ENCODE data around the gene KLHDC7B. TPM values are rescaled to one million over a fixed set of nuclear protein-coding genes. Genes with fewer than 3 reads are reported as not detected.
A peak's percentile ranks its signal among the peaks of the same experiment; 100 is the strongest.
"Not testable (repeated sequence)": the region's sequence is repeated elsewhere in the genome, so short reads cannot be mapped to it uniquely, and the experiment has no call there.

KLHDC7B gene
- total and polyA plus RNA-seq, 5 experiments from 2014 or later = 5.3 to 7.9 (median 6.2) TPM

DNA sequence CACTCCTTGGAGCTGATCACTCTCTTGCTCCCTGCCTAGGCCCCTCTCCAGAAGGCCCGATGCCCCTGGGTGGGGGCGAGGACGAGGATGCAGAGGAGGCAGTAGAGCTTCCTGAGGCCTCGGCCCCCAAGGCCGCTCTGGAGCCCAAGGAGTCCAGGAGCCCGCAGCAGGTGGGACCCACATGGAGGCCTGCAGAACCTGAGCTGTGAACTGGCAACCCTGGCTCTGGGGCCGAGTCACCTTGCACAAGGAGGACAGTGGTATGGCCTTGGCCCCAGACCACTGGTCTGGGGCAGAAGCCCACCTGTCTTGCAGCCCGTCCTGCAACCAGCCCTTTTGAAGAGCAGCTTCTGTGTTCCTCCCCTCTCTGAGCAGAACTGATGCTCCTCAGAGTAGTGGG, 26.5 kb upstream of the KLHDC7B start:
- POLR2A ChIA-PET = interaction anchor here (1.0 to 1.1 kb wide), 2 partner anchors 10 to 12 kb away, joined by 5 to 8 read pairs; partner anchors contain the start of genes LMF2 and NCAPH2
- Mint-ChIP-seq H3K4me1 (peaks cover 8 to 24% (median 13%) of the 10 kb centered on the region in 4 donors), H3K27me3 (no peaks in the 10 kb centered on the region), H3K27ac (no peak overlapping the region), H3K36me3 (peaks cover 0 to 42% (median 3%) of the 10 kb centered on the region in 3 donors), H3K9me3 (no peaks in the 10 kb centered on the region), H3K4me3 (no peak overlapping the region)
- no peak for ATAC-seq
- no peak for DNase-seq

DNA sequence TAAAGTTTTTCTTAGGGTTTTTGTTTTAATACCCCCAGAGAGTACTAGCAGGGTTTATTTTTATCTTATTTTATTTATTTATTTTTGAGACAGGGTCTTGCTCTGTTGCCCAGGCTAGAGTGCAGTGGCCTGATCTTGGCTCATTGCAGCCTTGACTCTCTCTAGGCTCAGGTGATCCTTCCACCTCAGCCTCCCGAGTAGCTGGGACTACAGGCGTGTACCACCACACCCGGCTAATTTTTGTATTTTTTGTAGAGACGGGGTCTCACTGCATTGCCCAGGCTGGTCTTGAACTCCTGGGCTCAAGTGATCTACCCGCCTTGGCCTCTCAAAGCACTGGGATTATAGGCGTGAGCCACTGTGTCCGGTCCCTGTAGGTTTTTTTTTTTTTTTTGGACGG, 25.5 kb upstream of the KLHDC7B start:
- H3K9me3 Mint-ChIP-seq, ATAC-seq, H3K4me3 Mint-ChIP-seq, POLR2A ChIA-PET, H3K27me3 Mint-ChIP-seq, DNase-seq: not testable (repeated sequence)
- Mint-ChIP-seq H3K4me1 (peaks cover 9 to 23% (median 14%) of the 10 kb centered on the region in 4 donors), H3K27ac (peak overlapping the region in 1 of 10 donors; percentile 34), H3K36me3 (peaks cover 0 to 39% (median 3%) of the 10 kb centered on the region in 3 donors)

- peak overlapping the region in 1 of 10 donors; percentile 32 for H3K4me3 Mint-ChIP-seq
- H3K27me3 Mint-ChIP-seq = no peaks in the 10 kb centered on the region
- no peak for ATAC-seq
- H3K9me3 Mint-ChIP-seq = no peaks in the 10 kb centered on the region
- H3K36me3 Mint-ChIP-seq = peaks cover 0 to 36% (median 1%) of the 10 kb centered on the region in 3 donors
- no peak for DNase-seq
- POLR2A ChIA-PET = interaction anchor here (5.6 kb wide), 1 partner anchor 13 kb away, joined by 128 read pairs; the partner anchor contains the start of genes LMF2 and NCAPH2
- peak overlapping the region in 1 of 10 donors; percentile 50 for H3K27ac Mint-ChIP-seq
- peaks cover 8 to 19% (median 10%) of the 10 kb centered on the region in 4 donors for H3K4me1 Mint-ChIP-seq
Observed at GRCh38 chr22:50520826-50521453, 24.8 kb upstream of the KLHDC7B start.

DNA sequence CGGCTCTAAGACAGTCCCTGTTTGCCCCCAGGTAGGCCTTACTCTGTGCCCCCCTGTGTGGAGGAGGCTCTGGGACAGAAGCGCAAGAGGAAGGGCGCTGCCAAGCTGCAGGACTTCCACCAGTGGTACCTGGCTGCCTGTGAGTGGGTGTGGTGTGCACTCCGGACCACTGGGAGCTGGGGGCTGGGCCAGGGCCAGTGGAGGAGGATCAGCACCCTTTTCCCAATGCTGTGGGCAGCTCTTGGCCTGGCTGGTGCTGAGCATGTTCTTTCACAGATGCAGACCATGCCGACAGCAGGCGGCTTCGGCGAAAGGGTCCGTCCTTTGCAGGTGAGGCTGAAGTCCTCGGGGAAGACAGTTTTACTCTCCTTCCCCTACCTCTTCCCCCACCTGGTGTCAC, 24.0 kb upstream of the KLHDC7B start:
- Mint-ChIP-seq H3K36me3 (peaks cover 0 to 28% (median 1%) of the 10 kb centered on the region in 3 donors), H3K4me1 (peaks cover 7 to 17% (median 11%) of the 10 kb centered on the region in 4 donors), H3K27ac (no peak overlapping the region), H3K9me3 (no peaks in the 10 kb centered on the region), H3K4me3 (no peak overlapping the region), H3K27me3 (no peaks in the 10 kb centered on the region)
- ATAC-seq (no peak), DNase-seq (no peak)
- POLR2A ChIA-PET = interaction anchor here (1.4 to 5.6 kb wide), 2 partner anchors 13 to 41 kb away, joined by 3 to 128 read pairs; partner anchors contain the start of genes LMF2, NCAPH2 and SYCE3

- no peak overlapping the region for H3K27ac Mint-ChIP-seq
- peak overlapping the region in 2 of 10 donors; percentile 4 to 34 for H3K4me3 Mint-ChIP-seq
- H3K27me3 Mint-ChIP-seq = no peaks in the 10 kb centered on the region
- H3K9me3 Mint-ChIP-seq = no peaks in the 10 kb centered on the region
- POLR2A ChIA-PET = interaction anchor here (1.2 to 5.6 kb wide), 5 partner anchors 14 to 179 kb away, joined by 3 to 128 read pairs (median 3); partner anchors contain the start of genes KLHDC7B, LMF2, NCAPH2 and PPP6R2
- peaks cover 12 to 22% (median 17%) of the 10 kb centered on the region in 4 donors for H3K4me1 Mint-ChIP-seq
- no peak for ATAC-seq
- no peak for DNase-seq
- peaks cover 0 to 28% (median 1%) of the 10 kb centered on the region in 3 donors for H3K36me3 Mint-ChIP-seq
Observed at GRCh38 chr22:50522208-50522805, 23.4 kb upstream of the KLHDC7B start.

- ATAC-seq (no peak), DNase-seq (no peak)
- peaks cover 14 to 28% (median 22%) of the 10 kb centered on the region in 4 donors for H3K4me1 Mint-ChIP-seq
- peaks cover 0 to 24% (median 1%) of the 10 kb centered on the region in 3 donors for H3K36me3 Mint-ChIP-seq
- H3K27me3 Mint-ChIP-seq = no peaks in the 10 kb centered on the region
- POLR2A ChIA-PET = interaction anchor here (1.2 to 5.6 kb wide), 5 partner anchors 15 to 180 kb away, joined by 3 to 128 read pairs (median 3); partner anchors contain the start of genes KLHDC7B, LMF2, NCAPH2 and PPP6R2
- no peaks in the 10 kb centered on the region for H3K9me3 Mint-ChIP-seq
- H3K27ac Mint-ChIP-seq = no peak overlapping the region
- H3K4me3 Mint-ChIP-seq = peak overlapping the region in 6 of 10 donors; percentile 22 to 58 (median 44)
Observed at GRCh38 chr22:50522806-50523438, 22.8 kb upstream of the KLHDC7B start.

DNA sequence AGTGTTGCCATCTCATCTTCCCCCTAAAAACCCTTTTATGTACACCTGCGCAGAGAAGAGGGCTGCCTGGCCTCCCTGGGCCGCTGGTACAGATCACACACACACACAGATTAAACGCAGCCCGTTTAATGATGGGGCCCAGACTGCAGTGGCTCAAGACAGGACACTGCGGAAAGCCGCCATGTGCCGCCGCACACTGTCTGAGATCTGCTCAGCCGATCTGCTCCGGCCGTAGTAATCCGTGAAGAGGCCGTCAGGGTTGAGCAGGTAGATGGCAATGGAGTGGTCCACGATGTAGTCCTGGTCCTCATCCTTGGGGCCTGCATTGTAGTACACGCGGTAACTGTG, 22.3 kb upstream of the KLHDC7B start:
- Mint-ChIP-seq H3K4me3 (peak overlapping the region in 6 of 10 donors; percentile 22 to 58 (median 47)), H3K36me3 (peaks cover 0 to 24% (median 1%) of the 10 kb centered on the region in 3 donors), H3K27ac (peak overlapping the region in 1 of 10 donors; percentile 13), H3K9me3 (no peaks in the 10 kb centered on the region), H3K27me3 (no peaks in the 10 kb centered on the region), H3K4me1 (peaks cover 16 to 33% (median 27%) of the 10 kb centered on the region in 4 donors)
- DNase-seq = no peak
- no peak for ATAC-seq
- POLR2A ChIA-PET = interaction anchor here (1.2 to 5.6 kb wide), 3 partner anchors 15 to 180 kb away, joined by 3 to 128 read pairs (median 3); partner anchors contain the start of genes KLHDC7B, LMF2, NCAPH2 and PPP6R2

GRCh38 chr22:50523806-50524675, 21.7 kb upstream of the KLHDC7B start:
- Mint-ChIP-seq H3K4me1 (peaks cover 18 to 38% (median 32%) of the 10 kb centered on the region in 4 donors), H3K36me3 (peaks cover 0 to 19% (median 0%) of the 10 kb centered on the region in 3 donors), H3K9me3 (no peaks in the 10 kb centered on the region), H3K4me3 (peak overlapping the region; percentile 72 to 91 (median 86)), H3K27me3 (no peaks in the 10 kb centered on the region), H3K27ac (peak overlapping the region; percentile 70 to 94 (median 88))
- POLR2A ChIA-PET = interaction anchor here (0.8 to 6.6 kb wide), 7 partner anchors 14 to 272 kb away, joined by 3 to 128 read pairs (median 13); partner anchors contain the start of genes CHKB, HDAC10, LMF2 and NCAPH2
- no peak for DNase-seq
- no peak for ATAC-seq

GRCh38 chr22:50524676-50525103, 21.0 kb upstream of the KLHDC7B start:
- H3K27ac Mint-ChIP-seq = peak overlapping the region; percentile 70 to 94 (median 88)

GRCh38 chr22:50525104-50525857, 20.4 kb upstream of the KLHDC7B start, which contains the start of gene SCO2:
Gene SCO2, minus strand, starts transcription at chr22:50525598. Its CDS starts 1,187 bp downstream, at chr22:50524411.
- peaks cover 0 to 8% (median 0%) of the 10 kb centered on the region in 3 donors for H3K36me3 Mint-ChIP-seq
- H3K27ac Mint-ChIP-seq = peak within 1 kb of the TSS; percentile 70 to 94 (median 88)
- H3K9me3 Mint-ChIP-seq = no peaks in the 10 kb centered on the region
- peaks cover 18 to 41% (median 32%) of the 10 kb centered on the region in 4 donors for H3K4me1 Mint-ChIP-seq
- POLR2A ChIA-PET = interaction anchor here (0.6 to 6.6 kb wide), 34 partner anchors 8 to 542 kb away, joined by 3 to 128 read pairs (median 6); partner anchors contain the start of genes ARSA, CHKB, CPT1B and HDAC10
- ATAC-seq (peak; percentile 71 to 79), DNase-seq (peak; percentile 95 to 99 (median 98))
- no peaks in the 10 kb centered on the region for H3K27me3 Mint-ChIP-seq
- H3K4me3 Mint-ChIP-seq = peak within 1 kb of the TSS; percentile 72 to 91 (median 86)

More at GRCh38 chr22:50524676-50525103, 21.0 kb upstream of the KLHDC7B start:
- H3K4me1 Mint-ChIP-seq = peaks cover 18 to 40% (median 32%) of the 10 kb centered on the region in 4 donors
- H3K27me3 Mint-ChIP-seq = no peaks in the 10 kb centered on the region
- H3K9me3 Mint-ChIP-seq = no peaks in the 10 kb centered on the region
- peak overlapping the region; percentile 72 to 91 (median 86) for H3K4me3 Mint-ChIP-seq
- ATAC-seq = no peak
- H3K36me3 Mint-ChIP-seq = peaks cover 0 to 14% (median 0%) of the 10 kb centered on the region in 3 donors
- no peak for DNase-seq
- POLR2A ChIA-PET = interaction anchor here (0.7 to 6.6 kb wide), 20 partner anchors 10 to 541 kb away, joined by 3 to 128 read pairs (median 12); partner anchors contain the start of genes CHKB, HDAC10, KLHDC7B and LMF2

Measured in naive thymus-derived CD8-positive, alpha-beta T cell (primary cell).